Amygdala (tissue), 56 donors: Measurements from ENCODE around the gene STAP2.
"Not testable (repeated sequence)": the region's sequence is repeated elsewhere in the genome, so short reads cannot be mapped to it uniquely, and the experiment has no call there.

Experiments
- DNase-seq, 56 donors: peaks; one replicate each; lab custom pipeline; 2025; lab: John Stamatoyannopoulos, UW

The STAP2 gene

GRCh38 chr19:4328991-4329681 lies 9.5 kb downstream of the STAP2 start:
- DNase-seq, result not testable (repeated sequence)

- DNase-seq, result peak; percentile 72 to 100 (median 95)
Measured at GRCh38 chr19:4328243-4328990, 10.2 kb downstream of the STAP2 start.

GRCh38 chr19:4327877-4328242 lies 10.8 kb downstream of the STAP2 start:
- no peak for DNase-seq

GRCh38 chr19:4327252-4327876 lies 11.3 kb downstream of the STAP2 start:
- peak in 39 of 56 donors; percentile 6 to 94 (median 48) for DNase-seq

- DNase-seq, result peak in 1 of 56 donors; percentile 44
Measured at GRCh38 chr19:4326837-4327251, 11.8 kb downstream of the STAP2 start.

GRCh38 chr19:4326215-4326836 lies 12.3 kb downstream of the STAP2 start:
- DNase-seq, result no peak

- no peak for DNase-seq
Measured at GRCh38 chr19:4324228-4324627, 14.4 kb downstream of the STAP2 start.

- DNase-seq, result no peak
Measured at GRCh38 chr19:4323692-4324091, 14.9 kb downstream of the STAP2 start.

GRCh38 chr19:4322942-4323665 lies 15.5 kb downstream of the STAP2 start:
- no peak for DNase-seq

- DNase-seq, result no peak
Measured at GRCh38 chr19:4320419-4320818, 18.2 kb downstream of the STAP2 start.

GRCh38 chr19:4319067-4319718 lies 19.4 kb downstream of the STAP2 start:
- DNase-seq, result no peak

- DNase-seq, result no peak
Measured at GRCh38 chr19:4318460-4318859, 20.2 kb downstream of the STAP2 start.

GRCh38 chr19:4316956-4317355 lies 21.7 kb downstream of the STAP2 start:
- no peak for DNase-seq

- DNase-seq, result no peak
Measured at GRCh38 chr19:4313847-4314490, 24.7 kb downstream of the STAP2 start.

- peak in 1 of 56 donors; percentile 30 for DNase-seq
Measured at GRCh38 chr19:4310247-4311121, 28.1 kb downstream of the STAP2 start.

- no peak for DNase-seq
Measured at GRCh38 chr19:4305659-4306058, 33.0 kb downstream of the STAP2 start.

GRCh38 chr19:4305257-4305612 lies 33.4 kb downstream of the STAP2 start:
- no peak for DNase-seq

GRCh38 chr19:4304538-4305256 lies 33.9 kb downstream of the STAP2 start, which contains the start of gene FSD1:
Gene FSD1 (plus strand): TSS chr19:4304598. CDS start chr19:4304747, 149 bp downstream.
- DNase-seq, result peak in 29 of 56 donors; percentile 2 to 72 (median 23)
